Right atrium auricular region (tissue), 2 donors: ENCODE results near the gene ASB10. TPM values are rescaled to one million over a fixed set of nuclear protein-coding genes. Genes with fewer than 3 reads are reported as not detected.

Experiments used
- DNase-seq: peaks from one replicate; pipeline ENCODE4 v3.0.0-alpha.2; 2019; ENCODE audit warnings: low spot score
- H3K27ac ChIP-seq, 2 donors: fragments of 200-600 bp; sonication (generic); 1 replicate in 1 of 2; 2 replicates in 1 of 2; pipeline ENCODE4 v1.5.1; 2016 to 2019
- H3K27me3 ChIP-seq, 2 donors: fragments of 200-600 bp; sonication (generic); one replicate each; pipeline versions ENCODE4 v1.5.1 to v1.6.0; 2017 to 2019
- H3K36me3 ChIP-seq: fragments of 200-600 bp; sonication (generic); one replicate; pipeline ENCODE4 v1.5.1; 2016
- H3K4me1 ChIP-seq, 2 donors: fragments of 200-600 bp; sonication (generic); one replicate each; pipeline versions ENCODE4 v1.5.1 to v1.6.0; 2017 to 2019
- H3K4me3 ChIP-seq, 2 donors: fragments of 200-600 bp; sonication (generic); 1 replicate in 1 of 2; 2 replicates in 1 of 2; pipeline ENCODE4 v1.5.1; 2017 to 2019; ENCODE audit warnings: mild to moderate bottlenecking in 1 of 2, moderate library complexity in 1 of 2
- H3K9me3 ChIP-seq, 2 donors: fragments of 200-600 bp; sonication (generic); one replicate each; pipeline ENCODE4 v1.5.1; 2019
- total RNA-seq, 2 donors: library from RNA; depleted of rRNA; stranded (reverse); fragments of >200 nt; gene quantifications; one replicate each; pipeline ENCODE4 v1.1.0, GENCODE V29; 2016
- TF ChIP-seq, protein P1 (sequence below), 2 donors: fragments of 200-600 bp; sonication (generic); IDR thresholded peaks; one replicate each; pipeline ENCODE4 v1.5.1; 2019; ENCODE audit warnings: antibody characterized with exemption in 2 of 2

The ASB10 gene
- total RNA-seq, 2 donors from 2014 or later, result 4.0 to 11.6 TPM

DNA sequence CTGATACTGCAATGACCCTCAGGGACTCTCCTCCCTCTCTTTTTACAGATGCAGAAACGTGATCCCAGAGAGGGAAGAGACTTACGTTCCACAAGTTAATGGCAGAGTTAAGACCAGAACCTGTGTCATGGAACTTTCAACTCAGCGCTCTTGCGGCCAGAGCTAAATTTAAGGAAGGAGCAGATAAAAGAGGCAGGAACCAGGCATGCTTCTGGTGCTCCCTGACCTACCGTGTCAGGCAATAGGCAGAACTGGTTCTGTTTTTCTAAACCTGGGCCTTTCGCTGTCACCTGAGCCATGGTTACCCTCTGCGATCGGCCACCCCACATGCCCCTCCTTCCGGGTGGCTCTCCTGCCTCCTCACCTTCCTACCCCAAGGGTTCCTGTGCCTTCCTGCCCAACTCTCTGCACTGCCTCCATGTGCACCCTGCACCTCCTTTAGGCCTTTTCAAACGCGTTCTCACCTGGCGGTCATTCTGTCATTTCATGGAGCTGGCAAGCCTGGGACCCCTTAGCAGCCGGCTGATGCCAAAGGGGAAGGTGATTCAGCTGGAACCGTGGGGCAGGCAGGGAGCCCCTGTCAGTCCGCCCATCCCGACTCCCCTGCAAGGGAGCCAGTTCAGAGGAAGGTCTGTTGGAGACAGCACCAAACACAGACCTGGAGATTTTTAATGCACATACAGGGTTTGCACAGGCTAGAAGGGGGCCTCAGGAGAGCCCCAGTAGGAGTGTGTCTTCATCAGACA lies 11.8 kb downstream of the ASB10 start:
- Histone ChIP-seq H3K4me1 (no peaks in the 10 kb centered on the region), H3K27ac (no peak overlapping the region), H3K9me3 (no peaks in the 10 kb centered on the region), H3K4me3 (no peak overlapping the region), H3K27me3 (no peaks in the 10 kb centered on the region), H3K36me3 (no peaks in the 10 kb centered on the region)
- TF ChIP-seq, protein P1, sequence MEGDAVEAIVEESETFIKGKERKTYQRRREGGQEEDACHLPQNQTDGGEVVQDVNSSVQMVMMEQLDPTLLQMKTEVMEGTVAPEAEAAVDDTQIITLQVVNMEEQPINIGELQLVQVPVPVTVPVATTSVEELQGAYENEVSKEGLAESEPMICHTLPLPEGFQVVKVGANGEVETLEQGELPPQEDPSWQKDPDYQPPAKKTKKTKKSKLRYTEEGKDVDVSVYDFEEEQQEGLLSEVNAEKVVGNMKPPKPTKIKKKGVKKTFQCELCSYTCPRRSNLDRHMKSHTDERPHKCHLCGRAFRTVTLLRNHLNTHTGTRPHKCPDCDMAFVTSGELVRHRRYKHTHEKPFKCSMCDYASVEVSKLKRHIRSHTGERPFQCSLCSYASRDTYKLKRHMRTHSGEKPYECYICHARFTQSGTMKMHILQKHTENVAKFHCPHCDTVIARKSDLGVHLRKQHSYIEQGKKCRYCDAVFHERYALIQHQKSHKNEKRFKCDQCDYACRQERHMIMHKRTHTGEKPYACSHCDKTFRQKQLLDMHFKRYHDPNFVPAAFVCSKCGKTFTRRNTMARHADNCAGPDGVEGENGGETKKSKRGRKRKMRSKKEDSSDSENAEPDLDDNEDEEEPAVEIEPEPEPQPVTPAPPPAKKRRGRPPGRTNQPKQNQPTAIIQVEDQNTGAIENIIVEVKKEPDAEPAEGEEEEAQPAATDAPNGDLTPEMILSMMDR (IDR thresholded peaks at IDR 0.05), result no peak
- DNase-seq, result no peak

DNA sequence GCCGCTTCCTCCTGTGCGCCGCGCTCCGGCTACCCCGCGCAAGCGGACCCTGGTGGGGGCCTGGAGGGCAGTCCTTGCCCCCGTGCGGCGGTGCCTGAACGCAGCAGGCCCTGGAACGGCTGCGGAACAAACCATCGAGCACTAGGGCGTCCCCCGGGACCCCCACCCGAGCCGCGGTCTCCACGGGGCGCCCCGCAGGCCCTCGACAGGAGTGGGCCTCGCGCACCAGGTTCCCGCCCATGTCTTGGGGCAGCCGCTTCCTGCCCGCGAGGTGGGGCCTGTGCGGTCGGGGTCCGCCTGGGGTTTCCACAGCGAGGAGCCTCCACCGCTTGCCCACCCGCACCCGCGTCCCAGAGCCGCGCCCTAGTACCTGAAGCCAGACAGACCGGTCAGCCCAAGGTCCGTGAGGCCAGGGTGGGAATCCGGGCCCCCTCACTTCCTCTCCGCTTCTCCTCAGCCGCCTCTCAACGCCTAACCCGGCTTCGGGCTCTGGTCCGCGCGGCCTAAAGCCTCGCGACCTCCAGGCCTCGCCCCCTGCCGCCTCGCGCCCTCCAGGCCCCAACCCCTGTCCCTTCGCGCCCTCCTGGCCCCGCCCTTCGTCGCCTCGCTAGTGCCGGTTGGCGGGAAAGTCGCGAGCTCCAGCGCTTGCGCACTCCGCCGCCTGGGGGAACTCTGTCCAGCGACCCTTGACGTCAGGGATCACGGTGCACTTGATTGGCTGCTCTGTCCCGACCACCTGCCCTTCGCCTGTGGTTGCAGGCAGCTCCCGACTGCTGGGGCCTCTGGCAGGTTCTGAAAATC lies 12.6 kb downstream of the ASB10 start:
- TF ChIP-seq, protein P1 (IDR thresholded peaks at IDR 0.05), result no peak
- Histone ChIP-seq H3K27me3 (no peaks in the 10 kb centered on the region), H3K4me3 (no peak overlapping the region), H3K9me3 (no peaks in the 10 kb centered on the region), H3K4me1 (no peaks in the 10 kb centered on the region), H3K27ac (no peak overlapping the region), H3K36me3 (no peaks in the 10 kb centered on the region)
- no peak for DNase-seq

DNA sequence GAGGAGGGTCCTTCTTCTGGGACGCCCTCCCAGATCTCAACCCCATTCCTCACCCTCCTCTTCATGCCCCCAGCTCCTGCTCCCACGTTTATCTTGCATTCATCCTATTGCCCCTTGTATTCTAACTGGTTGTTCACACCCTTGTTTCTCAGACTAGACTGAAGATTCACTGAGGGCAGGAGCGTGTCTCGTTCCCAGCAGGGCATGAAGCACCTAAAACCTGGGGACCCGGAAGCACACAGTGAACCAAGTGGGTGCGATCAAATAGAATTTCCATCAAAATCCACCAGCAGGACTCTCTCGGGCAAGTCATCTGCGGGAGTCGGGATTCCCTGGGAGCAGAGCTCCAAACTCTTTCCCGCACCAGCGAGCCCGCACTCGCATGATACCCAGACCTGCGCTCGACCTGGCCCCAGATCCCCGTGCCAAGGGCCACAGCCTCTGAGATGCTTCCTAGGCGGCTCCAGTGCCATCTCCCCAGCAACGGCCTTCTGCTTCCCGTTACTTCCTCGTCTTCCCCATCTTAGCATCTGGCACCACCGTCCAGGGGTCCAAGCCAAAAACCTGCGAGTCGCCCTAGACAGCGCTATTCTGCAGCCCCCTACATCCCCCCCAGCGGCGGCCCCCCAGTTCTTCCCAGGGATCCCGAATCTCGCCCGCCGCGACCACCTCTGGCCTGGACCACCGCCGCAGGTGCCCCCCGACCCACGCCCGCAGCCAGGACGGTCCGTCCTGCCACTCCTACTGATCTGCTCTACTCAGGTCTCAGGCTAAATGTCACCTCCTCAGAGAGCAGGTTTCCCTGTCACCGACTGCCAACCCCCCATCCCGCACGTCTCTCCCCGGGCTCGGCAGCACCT lies 13.4 kb downstream of the ASB10 start:
- no peaks in the 10 kb centered on the region for H3K36me3 ChIP-seq
- H3K27me3 ChIP-seq, result no peaks in the 10 kb centered on the region
- TF ChIP-seq, protein P1 (IDR thresholded peaks at IDR 0.05), result no peak
- no peak for DNase-seq
- no peak overlapping the region for H3K4me3 ChIP-seq
- no peak overlapping the region for H3K27ac ChIP-seq
- H3K4me1 ChIP-seq, result no peaks in the 10 kb centered on the region
- no peaks in the 10 kb centered on the region for H3K9me3 ChIP-seq

DNA sequence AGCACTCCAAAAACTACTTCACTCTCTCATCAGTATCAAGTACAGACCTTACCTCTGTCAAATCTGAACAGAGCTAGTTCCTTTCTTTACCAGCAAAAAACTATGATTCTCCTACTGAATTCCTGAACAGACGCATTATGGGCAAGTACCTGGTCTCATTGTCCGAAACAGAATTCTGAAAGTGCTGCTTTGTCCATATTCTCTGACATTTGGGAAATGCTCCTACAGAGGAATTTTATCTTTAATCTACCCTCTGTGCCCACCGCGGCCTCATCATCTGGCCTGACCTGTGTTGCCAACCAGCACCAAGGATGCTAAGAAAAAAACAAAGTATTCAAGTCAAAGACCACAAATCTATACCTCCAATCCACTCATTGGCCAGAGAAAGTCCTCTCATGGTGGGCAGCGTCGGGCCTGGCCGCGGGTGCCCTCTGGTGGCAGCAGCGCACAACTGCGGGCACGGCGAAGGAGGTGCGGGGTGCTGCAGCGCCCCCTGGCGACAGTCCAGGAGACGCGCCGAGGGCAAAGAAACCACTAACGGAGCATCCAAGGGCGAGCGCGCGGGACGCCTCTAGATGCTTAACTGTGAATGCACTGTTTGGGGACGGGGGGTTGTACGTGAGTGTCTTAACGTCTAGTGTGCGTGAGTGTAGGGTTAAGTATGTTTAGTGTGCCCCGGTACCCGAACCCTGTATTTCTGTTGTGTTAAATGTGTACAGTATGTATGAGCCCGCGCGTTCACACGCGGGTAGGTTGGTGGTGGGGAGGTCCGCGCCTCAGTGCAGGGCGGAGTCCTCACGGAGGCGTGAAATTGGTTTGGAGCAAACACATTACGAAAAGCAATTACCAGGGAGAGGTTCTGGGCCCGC lies 14.5 kb downstream of the ASB10 start:
- TF ChIP-seq, protein P1 (IDR thresholded peaks at IDR 0.05), result peak; percentile 100
- H3K4me3 ChIP-seq, result no peak overlapping the region
- H3K27ac ChIP-seq, result no peak overlapping the region
- no peaks in the 10 kb centered on the region for H3K36me3 ChIP-seq
- peaks cover 0 to 9% of the 10 kb centered on the region in 2 donors for H3K4me1 ChIP-seq
- H3K27me3 ChIP-seq, result no peaks in the 10 kb centered on the region
- no peaks in the 10 kb centered on the region for H3K9me3 ChIP-seq
- DNase-seq, result peak; percentile 69

DNA sequence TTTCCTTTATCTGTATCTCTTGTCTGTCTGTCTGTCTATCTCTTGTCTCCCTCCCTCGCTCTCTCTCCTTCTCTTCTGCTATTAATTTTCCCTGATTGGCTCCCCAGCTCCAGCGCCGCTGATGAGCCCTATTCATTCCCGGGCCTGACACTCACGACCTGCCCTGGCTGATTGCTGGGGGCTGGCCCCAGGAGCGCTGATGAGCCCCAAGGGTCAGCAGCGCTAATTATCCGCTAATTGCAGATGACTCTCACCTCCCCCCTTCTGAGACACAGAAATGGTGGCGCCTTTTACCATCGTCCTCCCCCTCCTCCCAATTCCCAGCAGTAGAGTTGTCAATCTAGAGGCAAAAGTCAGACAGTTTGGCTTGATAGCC lies 18.3 kb downstream of the ASB10 start:
- DNase-seq, result no peak
- Histone ChIP-seq H3K36me3 (no peaks in the 10 kb centered on the region), H3K4me3 (no peak overlapping the region), H3K27me3 (peaks cover 0 to 3% of the 10 kb centered on the region in 2 donors), H3K4me1 (peaks cover 0 to 17% of the 10 kb centered on the region in 2 donors), H3K9me3 (no peaks in the 10 kb centered on the region), H3K27ac (no peak overlapping the region)
- TF ChIP-seq, protein P1 (IDR thresholded peaks at IDR 0.05), result no peak
